ENCODE data around the gene ZNF391.
"Not testable (repeated sequence)": the region's sequence is repeated elsewhere in the genome, so short reads cannot be mapped to it uniquely, and the experiment has no call there.

The ZNF391 gene

GRCh38 chr6:27422651-27423332 lies 34.2 kb downstream of the ZNF391 start:
- no peak for DNase-seq

- not testable (repeated sequence) for DNase-seq
Observed at GRCh38 chr6:27424851-27425250, 36.3 kb downstream of the ZNF391 start.

DNA sequence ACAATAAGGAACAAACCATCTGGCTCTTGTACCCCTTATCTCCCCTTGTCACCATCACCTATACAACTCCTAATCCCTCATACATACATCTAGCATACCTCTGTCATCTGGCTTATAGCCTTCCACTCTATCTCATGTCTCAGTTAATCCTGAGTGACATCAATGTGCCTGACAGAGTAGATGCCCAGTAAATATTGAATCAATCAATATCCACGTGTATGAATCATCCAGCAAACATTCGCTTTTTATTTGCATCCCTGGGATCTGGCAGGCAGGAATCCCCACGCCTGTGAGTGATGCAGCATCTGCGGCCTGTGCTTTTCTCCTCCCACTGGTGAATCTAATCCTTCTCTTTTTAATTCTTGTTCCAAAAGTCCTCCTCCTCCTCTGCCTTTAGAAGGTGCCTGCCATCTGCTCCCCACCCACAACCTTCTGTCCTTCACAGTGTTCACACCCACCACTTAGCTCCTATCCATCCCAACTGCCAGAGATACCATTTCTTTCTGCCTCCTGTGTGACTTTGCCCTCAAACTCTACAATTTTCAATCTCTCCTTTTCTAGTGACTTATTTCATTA lies 37.6 kb downstream of the ZNF391 start:
- no peak for DNase-seq

DNA sequence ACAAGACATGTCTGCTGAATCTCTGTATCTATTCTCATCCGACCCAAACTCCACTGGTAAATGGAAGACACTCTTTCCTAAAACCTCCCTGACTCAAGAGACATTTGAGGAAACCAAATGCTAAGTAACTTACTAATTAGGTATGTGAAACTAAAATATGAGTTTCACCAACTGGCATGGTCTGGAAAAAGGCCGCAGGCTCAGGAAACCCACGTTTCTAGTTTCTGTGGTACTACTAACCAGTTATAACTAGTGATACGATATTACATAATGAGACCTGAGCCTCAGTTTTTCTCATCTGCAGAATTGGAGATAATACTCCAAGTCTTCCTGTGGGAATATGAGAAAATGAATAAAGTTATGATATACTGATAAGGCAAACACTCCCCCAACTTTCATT lies 39.9 kb downstream of the ZNF391 start:
- DNase-seq = no peak

- no peak for DNase-seq
Observed at GRCh38 chr6:27428966-27429365, 40.4 kb downstream of the ZNF391 start.

GRCh38 chr6:27433714-27434113 lies 45.2 kb downstream of the ZNF391 start:
- DNase-seq = no peak

DNA sequence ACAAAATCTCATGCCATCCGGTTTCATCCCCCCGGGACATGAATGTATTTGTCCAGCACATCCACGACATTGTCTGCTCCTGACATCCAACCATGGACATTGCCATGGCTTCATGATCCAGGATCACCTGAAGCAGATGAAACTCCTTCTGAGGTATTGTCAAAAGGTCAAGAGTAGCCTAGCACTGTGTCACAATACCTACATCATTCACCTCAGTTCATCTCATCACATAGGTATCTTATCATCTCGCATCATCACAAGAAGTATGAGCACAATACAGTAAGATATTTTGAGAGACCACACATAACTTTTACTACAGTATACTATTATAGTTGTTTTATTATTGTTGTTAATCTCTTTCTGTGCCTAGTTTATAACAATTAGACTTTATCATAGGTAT lies 50.8 kb downstream of the ZNF391 start:
- DNase-seq = no peak

GRCh38 chr6:27441001-27441400 lies 52.4 kb downstream of the ZNF391 start:
- DNase-seq = no peak

- DNase-seq = no peak
Observed at GRCh38 chr6:27442932-27443331, 54.4 kb downstream of the ZNF391 start.

- no peak for DNase-seq
Observed at GRCh38 chr6:27448456-27448855, 59.9 kb downstream of the ZNF391 start.

GRCh38 chr6:27451660-27452390 lies 63.3 kb downstream of the ZNF391 start:
- no peak for DNase-seq

GRCh38 chr6:27452496-27452897 lies 63.9 kb downstream of the ZNF391 start:
- DNase-seq = no peak

Measured in fibroblast of skin of scalp (primary cell).